Thoracic aorta endothelial cell (primary cell): ENCODE measurements around the gene CCRL2. TPM values are rescaled to one million over a fixed set of nuclear protein-coding genes. Genes with fewer than 3 reads are reported as not detected.

Experiments
- total RNA-seq: library from RNA; depleted of rRNA; stranded (reverse); fragments of >200 nt; gene quantifications from 2 replicates; pipeline ENCODE4 v1.2.3, GENCODE V29; 2012

The CCRL2 gene
- total RNA-seq: 14.6 and 15.4 TPM in 2 replicates

GRCh38 chr3:46406788-46407611, at the start of gene CCRL2, which contains the start of gene CCR5AS:
CCRL2 (plus strand) TSS chr3:46407259; CDS start chr3:46408080, 821 bp downstream.
CCR5AS (minus strand) TSS chr3:46407066.

GRCh38 chr3:46370839-46371518, 36.1 kb upstream of the CCRL2 start, which contains the start of gene CCR5:
CCR5 (plus strand) TSS chr3:46370946; CDS start chr3:46372903, 1,957 bp downstream.

Other genes starting within 250 kb of the CCRL2 start
- not detected in 2 replicates for gene CCR1, start 198.9 kb upstream of the CCRL2 start, total RNA-seq
- not detected in 2 replicates for gene CCR3, start 164.8 kb upstream of the CCRL2 start, total RNA-seq
- not detected in 2 replicates for gene CCR2, start 53.1 kb upstream of the CCRL2 start, total RNA-seq
- gene CCR5, start 36.3 kb upstream of the CCRL2 start, total RNA-seq: not detected in 2 replicates
- gene LTF, start 57.6 kb downstream of the CCRL2 start, total RNA-seq: 0.14 TPM in 1 of 2 replicates, not detected in the other
- gene RTP3, start 90.7 kb downstream of the CCRL2 start, total RNA-seq: not detected in 2 replicates
- 0.13 and 0.14 TPM in 2 replicates for gene LRRC2, start 159.0 kb downstream of the CCRL2 start, total RNA-seq
- gene FAM240A, start 205.3 kb downstream of the CCRL2 start, total RNA-seq: not detected in 2 replicates